GM23338 (cell line): ENCODE data around the gene CBFA2T3. TPM values are rescaled to one million over a fixed set of nuclear protein-coding genes. Genes with fewer than 3 reads are reported as not detected.

Experiments
- ATAC-seq: fragments of 200-7000 bp; cut with Tn5 transposase; 3 replicates; pipeline ENCODE4 v1.9.1; 2020
- DNase-seq: peaks from one replicate; pipeline ENCODE4 v3.0.0-alpha.2; 2015; ENCODE audit warnings: low spot score
- H2AFZ ChIP-seq: fragments of 200-600 bp; sonication (generic); 2 replicates; pipeline ENCODE4 v1.8.0; 2016; ENCODE audit warnings: antibody characterized with exemption, mild to moderate bottlenecking, moderate library complexity
- H3F3A ChIP-seq: fragments of 200-600 bp; sonication (generic); replicated peaks from 2 replicates; pipeline ENCODE4 v1.8.0; 2017; ENCODE audit warnings: antibody characterized with exemption, mixed run types, low read depth
- H3K27ac ChIP-seq: fragments of 200-600 bp; sonication (generic); 2 replicates; pipeline ENCODE4 v1.6.1; 2016; ENCODE audit warnings: low read depth
- H3K27me3 ChIP-seq: fragments of 200-600 bp; sonication (generic); 2 replicates; pipeline ENCODE4 v1.8.0; 2016; ENCODE audit warnings: mild to moderate bottlenecking, mixed run types, moderate library complexity; ENCODE audit not compliant: insufficient read depth
- H3K36me3 ChIP-seq: fragments of 200-600 bp; sonication (generic); 2 replicates; pipeline ENCODE4 v1.8.0; 2016; ENCODE audit warnings: mild to moderate bottlenecking; ENCODE audit not compliant: insufficient read depth
- H3K4me1 ChIP-seq: fragments of 200-600 bp; sonication (generic); 2 replicates; pipeline ENCODE4 v1.8.0; 2016; ENCODE audit warnings: mild to moderate bottlenecking, moderate library complexity; ENCODE audit not compliant: insufficient read depth
- H3K4me2 ChIP-seq: fragments of 200-600 bp; sonication (generic); 2 replicates; pipeline ENCODE4 v1.7.1; 2017; ENCODE audit warnings: mixed run types
- H3K4me3 ChIP-seq: fragments of 200-600 bp; sonication (generic); 2 replicates; pipeline ENCODE4 v1.6.1; 2016; ENCODE audit warnings: mixed run types
- H3K79me2 ChIP-seq: fragments of 200-600 bp; sonication (generic); replicated peaks from 2 replicates; pipeline ENCODE4 v1.8.0; 2017; ENCODE audit warnings: mild to moderate bottlenecking; ENCODE audit not compliant: insufficient read depth
- H3K9me2 ChIP-seq: fragments of 200-600 bp; sonication (generic); 2 replicates; pipeline ENCODE4 v1.8.0; 2017; ENCODE audit not compliant: insufficient read depth
- H4K20me1 ChIP-seq: fragments of 200-600 bp; sonication (generic); replicated peaks from 2 replicates; pipeline ENCODE4 v1.8.0; 2017; ENCODE audit warnings: mild to moderate bottlenecking; ENCODE audit not compliant: insufficient read depth
- H3K27ac Mint-ChIP-seq: 2 replicates; pipeline ENCODE4 v1.8.0; 2020; ENCODE audit warnings: inconsistent platforms, mild to moderate bottlenecking, moderate library complexity, mixed read lengths
- H3K27me3 Mint-ChIP-seq: 3 replicates; pipeline ENCODE4 v1.8.0; 2022; ENCODE audit warnings: low read depth, mild to moderate bottlenecking, moderate library complexity, mixed read lengths, inconsistent platforms; ENCODE audit not compliant: insufficient read depth, poor library complexity
- H3K36me3 Mint-ChIP-seq: 3 replicates; pipeline ENCODE4 v1.8.0; 2021; ENCODE audit warnings: low read depth, mild to moderate bottlenecking, inconsistent platforms, moderate library complexity, mixed read lengths
- H3K4me1 Mint-ChIP-seq: 3 replicates; pipeline ENCODE4 v1.8.0; 2020; ENCODE audit warnings: mild to moderate bottlenecking, inconsistent platforms, mixed read lengths
- H3K4me3 Mint-ChIP-seq: 3 replicates; pipeline ENCODE4 v1.8.0; 2021; ENCODE audit warnings: moderate library complexity, mild to moderate bottlenecking, inconsistent platforms, mixed read lengths
- H3K9me3 Mint-ChIP-seq: 3 replicates; pipeline ENCODE4 v1.8.0; 2020; ENCODE audit warnings: moderate library complexity, mild to moderate bottlenecking, inconsistent platforms, mixed read lengths
- CTCF ChIP-seq, 2 experiments: fragments of 200-600 bp in 1 of 2; sonication (generic) in 1 of 2; conservative IDR thresholded peaks; 2 replicates each; pipeline versions ENCODE4 v1.5.1 to v1.6.1; 2016 to 2017; ENCODE audit warnings: antibody characterized with exemption in 2 of 2, low read depth in 2 of 2, mild to moderate bottlenecking in 2 of 2, moderate library complexity in 1 of 2
- ETS1 ChIP-seq: IDR thresholded peaks from 2 replicates; pipeline ENCODE4 v1.6.1; 2016; ENCODE audit warnings: antibody characterized with exemption
- JUNB ChIP-seq: IDR thresholded peaks from one replicate; pipeline ENCODE4 v1.6.1; 2016; ENCODE audit warnings: antibody characterized with exemption; ENCODE audit not compliant: unreplicated experiment
- NANOG ChIP-seq: IDR thresholded peaks from 2 replicates; pipeline ENCODE4 v1.6.1; 2016; ENCODE audit warnings: antibody characterized with exemption, borderline replicate concordance
- ZNF462 ChIP-seq: fragments of 250-450 bp; sonication (Bioruptor Pico); IDR thresholded peaks from 2 replicates; pipeline ENCODE4 v1.5.0; 2020; ENCODE audit warnings: mild to moderate bottlenecking, moderate library complexity
- polyA plus RNA-seq: library from polyadenylated mRNA; unstranded; fragments of >200 nt; fragmentation: Nextera tagmentation; extraction: Ambion mirVana; gene quantifications from 2 replicates; pipeline ENCODE4 v1.2.1, GENCODE V29; 2016
- total RNA-seq: library from RNA; depleted of rRNA; stranded (reverse); fragments of >200 nt; shearing (Covaris generic); gene quantifications from 2 replicates; pipeline ENCODE4 v1.2.3, GENCODE V29; 2014

CBFA2T3 gene
- total and polyA plus RNA-seq, 2 experiments from 2014 or later: 0.87 to 1.5 TPM

- no peak overlapping the region for H3K27ac Mint-ChIP-seq
- Histone ChIP-seq H2AFZ (no peak overlapping the region), H3K9me2 (no peaks in the 10 kb centered on the region), H3K27ac (no peak overlapping the region), H3K4me2 (no peak overlapping the region), H3K27me3 (no peaks in the 10 kb centered on the region), H3K36me3 (no peaks in the 10 kb centered on the region), H4K20me1 (no peaks in the 10 kb centered on the region), H3K4me1 (no peaks in the 10 kb centered on the region), H3K4me3 (no peak overlapping the region), H3F3A (no peaks in the 10 kb centered on the region), H3K79me2 (no peaks in the 10 kb centered on the region)
- no peaks in the 10 kb centered on the region for H3K36me3 Mint-ChIP-seq
- TF ChIP-seq NANOG: no peak
- H3K4me3 Mint-ChIP-seq: no peak overlapping the region
- peaks cover 4% of the 10 kb centered on the region for H3K27me3 Mint-ChIP-seq
- H3K4me1 Mint-ChIP-seq: peaks cover 4% of the 10 kb centered on the region; the same call in 2 of the 3 replicates
- DNase-seq (no peak), ATAC-seq (peak; percentile 21)
- no peaks in the 10 kb centered on the region for H3K9me3 Mint-ChIP-seq
Measured at GRCh38 chr16:88983165-88983564, 6.2 kb upstream of the CBFA2T3 start.

- H3K27ac Mint-ChIP-seq: no peak overlapping the region
- no peak overlapping the region for H3K4me2 ChIP-seq
- H3K4me3 Mint-ChIP-seq: no peak overlapping the region
- peaks cover 4% of the 10 kb centered on the region; the same call in 2 of the 3 replicates for H3K4me1 Mint-ChIP-seq
- TF ChIP-seq CTCF (conservative IDR thresholded peaks at IDR 0.05; ENCODE audit: low read depth in 2 of 2): 0 out of 4 replicates have a peak, but pooled peaks of 1 of the 2 experiments have one; percentile 4
- no peak for TF ChIP-seq JUNB
- H3K27me3 ChIP-seq: no peaks in the 10 kb centered on the region
- H3K27me3 Mint-ChIP-seq: peaks cover 5% of the 10 kb centered on the region
- no peak overlapping the region for H3K27ac ChIP-seq
- no peaks in the 10 kb centered on the region for H3K36me3 Mint-ChIP-seq
- no peaks in the 10 kb centered on the region for H3K4me1 ChIP-seq
- no peaks in the 10 kb centered on the region for H3F3A ChIP-seq
- H3K9me2 ChIP-seq: no peaks in the 10 kb centered on the region
- no peak for DNase-seq
- H3K36me3 ChIP-seq: no peaks in the 10 kb centered on the region
- H2AFZ ChIP-seq: no peak overlapping the region
- H3K9me3 Mint-ChIP-seq: no peaks in the 10 kb centered on the region
- no peak overlapping the region for H3K4me3 ChIP-seq
- no peaks in the 10 kb centered on the region for H3K79me2 ChIP-seq
- no peaks in the 10 kb centered on the region for H4K20me1 ChIP-seq
- peak; percentile 27 for ATAC-seq
Measured at GRCh38 chr16:88982286-88983084, 5.5 kb upstream of the CBFA2T3 start.

- Mint-ChIP-seq H3K27me3 (peaks cover 9% of the 10 kb centered on the region), H3K9me3 (peaks cover 2% of the 10 kb centered on the region; the same call in 1 of the 3 replicates), H3K27ac (no peak overlapping the region), H3K4me1 (peaks cover 4% of the 10 kb centered on the region; the same call in 1 of the 3 replicates), H3K4me3 (no peak overlapping the region), H3K36me3 (no peaks in the 10 kb centered on the region)
- H4K20me1 ChIP-seq: no peaks in the 10 kb centered on the region
- H3K4me2 ChIP-seq: no peak overlapping the region
- no peak overlapping the region for H3K27ac ChIP-seq
- no peak overlapping the region for H3K4me3 ChIP-seq
- ATAC-seq (no peak), DNase-seq (no peak)
- no peaks in the 10 kb centered on the region for H3K4me1 ChIP-seq
- H3K27me3 ChIP-seq: no peaks in the 10 kb centered on the region
- no peak overlapping the region for H2AFZ ChIP-seq
- no peaks in the 10 kb centered on the region for H3K36me3 ChIP-seq
- no peaks in the 10 kb centered on the region for H3F3A ChIP-seq
- no peaks in the 10 kb centered on the region for H3K79me2 ChIP-seq
- no peaks in the 10 kb centered on the region for H3K9me2 ChIP-seq
- TF ChIP-seq ZNF462 (CRISPR knock-in tag) (no peak), ETS1 (no peak)
Measured at GRCh38 chr16:88979353-88980015, 2.5 kb upstream of the CBFA2T3 start.
